GOT3 (cell line): ENCODE measurements around the gene TNFSF9.
"Not testable (repeated sequence)": the region's sequence is repeated elsewhere in the genome, so short reads cannot be mapped to it uniquely, and the experiment has no call there.

Experiments used
- DNase-seq: peaks from one replicate; lab custom pipeline; 2025; ENCODE audit warnings: mixed read lengths; lab: John Stamatoyannopoulos, UW

Gene TNFSF9

DNA sequence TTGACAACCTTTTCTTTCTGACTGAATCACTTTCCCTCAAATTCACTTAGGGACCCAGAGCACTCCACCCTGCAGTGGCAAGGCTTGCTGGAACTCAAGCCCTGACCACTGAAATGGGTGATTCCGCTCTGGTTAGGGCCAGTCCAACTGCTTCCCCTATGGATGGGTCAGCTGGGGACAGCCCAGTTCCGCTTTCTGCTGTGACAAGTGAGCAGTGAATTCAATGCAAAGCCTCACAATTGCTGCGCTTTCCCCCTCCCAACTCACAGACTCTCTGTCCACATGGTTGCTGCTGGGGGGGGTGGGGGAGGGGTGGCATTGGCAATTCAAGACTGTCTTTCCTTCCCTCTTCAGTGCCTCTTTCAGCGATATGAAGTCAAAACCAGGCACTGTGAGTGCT is 41.4 kb downstream of the TNFSF9 start:
- DNase-seq: no peak

DNA sequence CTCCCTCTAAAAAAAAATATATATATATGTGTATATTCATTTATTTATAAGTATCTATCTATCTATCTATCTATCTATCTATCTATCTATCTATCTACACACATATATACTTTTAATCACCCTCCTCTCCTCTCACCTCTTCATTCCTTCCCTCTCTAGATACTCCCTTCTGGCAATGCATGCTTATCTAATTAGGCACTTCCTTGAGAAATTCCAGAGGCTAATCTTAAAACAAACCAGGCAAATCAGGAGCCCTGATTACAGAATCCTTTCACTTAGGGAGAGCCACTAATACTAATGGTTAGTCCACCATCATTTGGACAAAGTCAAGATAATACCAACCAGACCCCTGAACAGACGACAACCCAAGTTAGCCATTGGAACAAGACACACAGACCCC is 42.5 kb downstream of the TNFSF9 start:
- no peak for DNase-seq

DNA sequence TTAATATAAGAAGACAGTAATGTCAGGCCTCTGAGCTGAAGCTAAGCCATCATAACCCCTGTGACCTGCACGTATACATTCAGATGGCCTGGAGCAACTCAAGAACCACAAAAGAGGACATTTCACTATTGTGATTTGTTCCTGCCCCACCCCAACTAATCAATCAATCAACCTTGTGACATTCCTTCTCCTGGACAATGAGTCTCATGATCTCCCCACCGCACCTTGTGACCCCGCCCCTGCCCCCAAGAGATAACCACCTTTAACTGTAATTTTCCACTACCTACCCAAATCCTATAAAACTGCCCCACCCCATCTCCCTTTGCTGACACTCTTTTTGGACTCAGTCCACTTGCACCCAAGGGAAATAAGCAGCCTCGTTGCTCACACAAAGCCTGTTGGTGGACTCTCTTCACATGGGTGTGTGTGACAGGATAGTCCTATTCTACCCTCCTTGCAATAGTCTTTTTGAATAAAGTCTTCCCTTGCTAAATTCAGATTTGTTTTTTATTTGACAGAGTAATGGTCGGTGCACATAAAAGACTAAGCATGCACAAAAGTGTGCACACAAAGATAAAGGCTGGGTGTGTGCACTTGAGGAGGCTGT is 46.1 kb downstream of the TNFSF9 start:
- DNase-seq: no peak

DNA sequence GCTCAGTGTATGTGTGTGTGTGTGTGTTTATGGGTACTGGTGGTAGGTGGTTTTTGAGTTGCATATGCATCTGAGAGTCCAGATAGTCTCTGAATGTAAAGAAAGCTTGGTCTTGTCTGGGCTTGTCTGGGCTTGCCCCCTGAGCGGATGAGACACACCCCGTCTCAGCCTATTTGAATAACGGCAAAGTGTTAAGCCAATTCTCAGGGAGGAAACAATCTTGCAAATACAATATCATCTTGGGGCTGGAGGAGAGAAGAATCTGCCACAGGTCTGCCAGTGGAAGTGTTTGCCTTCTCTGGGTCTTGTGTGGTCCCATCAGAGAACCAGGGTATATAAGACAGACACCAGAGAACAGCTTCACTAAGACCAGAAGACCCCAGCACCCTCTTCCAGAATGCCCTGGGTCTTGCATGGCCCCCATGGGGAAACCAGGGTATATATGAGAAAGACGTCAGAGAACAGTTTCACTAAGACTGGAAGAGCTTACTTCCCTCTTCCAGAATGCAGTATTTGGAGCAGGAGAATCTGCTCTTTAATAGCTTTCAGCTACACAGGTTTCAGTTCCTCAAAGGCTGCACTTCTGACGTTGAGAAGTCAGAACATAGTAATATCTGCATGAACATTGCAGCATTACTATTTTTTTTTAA is 46.8 kb downstream of the TNFSF9 start:
- DNase-seq: no peak

DNA sequence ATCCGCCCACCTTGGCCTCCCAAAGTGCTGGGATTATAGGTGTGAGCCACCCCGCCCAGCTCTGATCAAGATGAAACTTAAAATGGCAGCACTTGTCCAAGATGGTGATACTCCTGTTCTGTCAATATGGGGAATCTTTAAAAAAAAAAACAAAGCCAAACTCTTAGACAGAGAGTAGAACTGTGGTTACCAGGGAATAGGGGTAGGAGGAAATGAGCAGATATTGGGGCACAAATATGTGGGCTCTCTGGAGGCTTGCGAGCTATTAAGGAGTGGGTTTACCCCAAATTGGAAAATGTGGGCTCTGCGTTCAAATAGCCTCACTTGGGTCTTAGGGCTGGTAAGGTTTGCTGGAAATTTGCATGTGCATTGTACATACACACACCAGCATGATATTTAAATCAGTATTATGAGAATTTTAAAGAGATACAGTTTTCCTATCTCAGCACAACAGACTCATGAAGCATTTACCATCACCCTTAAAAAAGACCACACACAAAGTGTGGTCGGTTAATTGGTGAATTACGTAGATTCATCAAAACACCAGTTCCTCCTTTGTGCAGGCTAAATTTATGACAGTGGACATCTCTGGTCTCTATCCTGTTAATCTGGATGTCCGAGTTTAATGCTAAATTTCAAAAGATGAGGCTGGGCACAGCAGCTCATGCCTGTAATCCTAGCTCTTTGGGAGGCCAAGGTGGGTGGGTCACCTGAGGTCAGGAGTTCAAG is 48.8 kb downstream of the TNFSF9 start:
- no peak for DNase-seq

DNA sequence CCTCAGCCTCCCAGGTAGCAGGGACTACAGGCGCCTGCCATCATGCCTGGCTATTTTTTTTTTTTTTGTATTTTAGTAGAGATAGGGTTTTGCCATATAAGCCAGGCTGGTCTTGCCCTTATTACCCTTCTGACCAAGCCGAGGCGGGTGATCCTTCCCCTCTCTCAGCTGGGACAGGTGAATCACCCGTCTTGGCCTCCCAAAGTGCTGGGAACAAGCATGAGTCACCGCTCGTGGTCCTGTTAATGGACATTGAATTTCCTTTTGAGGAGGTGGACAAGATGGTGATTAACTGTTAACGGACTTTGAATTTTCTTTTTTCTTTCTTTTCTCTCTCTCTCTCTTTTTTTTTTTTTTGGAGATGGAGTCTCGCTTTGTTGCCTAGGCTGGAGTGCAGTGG is 49.5 kb downstream of the TNFSF9 start:
- DNase-seq: peak; percentile 45

DNA sequence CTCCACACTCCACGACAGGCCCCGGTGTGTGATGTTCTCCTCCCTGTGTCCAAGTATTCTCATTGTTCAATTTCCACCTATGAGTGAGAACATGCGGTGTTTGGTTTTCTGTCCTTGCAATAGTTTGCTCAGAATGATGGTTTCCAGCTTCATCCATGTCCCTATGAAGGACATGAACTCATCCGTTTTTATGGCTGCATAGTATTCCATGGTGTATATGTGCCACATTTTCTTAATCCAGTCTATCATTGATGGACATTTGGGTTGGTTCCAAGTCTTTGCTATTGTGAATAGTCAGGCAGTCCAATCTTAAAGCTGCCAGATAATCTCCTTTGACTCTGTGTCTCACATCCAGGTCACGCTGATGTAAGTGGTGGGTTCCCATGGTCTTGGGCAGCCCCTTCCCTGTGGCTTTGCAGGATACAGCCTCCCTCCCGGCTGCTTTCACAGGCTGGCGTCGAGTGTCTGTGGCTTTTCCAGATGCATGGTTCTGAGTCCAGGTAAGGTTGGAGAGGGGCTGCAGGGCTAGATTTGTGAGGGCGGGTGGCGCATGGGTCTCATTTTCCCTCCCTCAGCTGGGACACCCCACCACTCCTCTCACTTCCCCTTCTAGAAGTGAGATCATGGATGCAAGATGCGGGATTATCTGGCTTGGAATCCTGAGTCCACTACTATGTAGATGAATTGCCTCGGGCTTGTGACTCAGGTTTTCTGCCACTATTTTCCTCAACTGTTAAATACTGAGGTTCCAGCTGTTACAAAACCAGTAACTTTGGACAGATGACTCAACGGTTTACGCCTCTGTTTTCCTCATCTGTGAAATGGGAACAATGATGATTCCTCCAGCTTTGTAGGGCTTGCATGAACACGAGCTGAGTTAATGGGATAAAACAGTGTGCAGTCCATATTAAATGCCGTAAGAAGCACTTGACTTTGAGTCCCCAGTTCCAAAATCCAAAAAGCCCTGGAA is 52.0 kb downstream of the TNFSF9 start:
- DNase-seq: not testable (repeated sequence)
